ENCODE results near the gene ELMO1.

ELMO1 gene

GRCh38 chr7:37038706-37039105, 410.0 kb downstream of the ELMO1 start:
- no peak for DNase-seq

GRCh38 chr7:37037286-37037685, 411.4 kb downstream of the ELMO1 start:
- no peak for DNase-seq

GRCh38 chr7:37035631-37036030, 413.0 kb downstream of the ELMO1 start:
- peak; percentile 26 for DNase-seq

GRCh38 chr7:37033141-37033540, 415.5 kb downstream of the ELMO1 start:
- no peak for DNase-seq

GRCh38 chr7:37032258-37032601, 416.4 kb downstream of the ELMO1 start:
- no peak for DNase-seq

GRCh38 chr7:37031571-37032257, 416.9 kb downstream of the ELMO1 start:
- peak; percentile 87 for DNase-seq

- peak; percentile 77 for DNase-seq
Observed at GRCh38 chr7:37028909-37029440, 419.7 kb downstream of the ELMO1 start.

- DNase-seq = no peak
Observed at GRCh38 chr7:37027557-37028341, 420.9 kb downstream of the ELMO1 start.

GRCh38 chr7:37027104-37027503, 421.6 kb downstream of the ELMO1 start:
- DNase-seq = no peak

- no peak for DNase-seq
Observed at GRCh38 chr7:37018954-37019353, 429.7 kb downstream of the ELMO1 start.

- DNase-seq = no peak
Observed at GRCh38 chr7:37016064-37016878, 432.4 kb downstream of the ELMO1 start.

GRCh38 chr7:37015353-37016034, 433.2 kb downstream of the ELMO1 start:
- no peak for DNase-seq

GRCh38 chr7:37013771-37014170, 434.9 kb downstream of the ELMO1 start:
- no peak for DNase-seq

GRCh38 chr7:37011151-37011890, 437.3 kb downstream of the ELMO1 start:
- DNase-seq = no peak

GRCh38 chr7:37009125-37009675, 439.5 kb downstream of the ELMO1 start:
- DNase-seq = no peak

- no peak for DNase-seq
Observed at GRCh38 chr7:37007691-37008090, 441.0 kb downstream of the ELMO1 start.

GRCh38 chr7:37007268-37007667, 441.4 kb downstream of the ELMO1 start:
- DNase-seq = no peak

GRCh38 chr7:37006764-37007163, 441.9 kb downstream of the ELMO1 start:
- DNase-seq = no peak

GRCh38 chr7:37000511-37000910, 448.2 kb downstream of the ELMO1 start:
- no peak for DNase-seq

GRCh38 chr7:36999626-37000485, 448.8 kb downstream of the ELMO1 start:
- DNase-seq = no peak

GRCh38 chr7:36995776-36996175, 452.9 kb downstream of the ELMO1 start:
- DNase-seq = no peak

All from activated CD4-positive, alpha-beta T cell treated with anti-CD3 and anti-CD28 coated beads, Interleukin-10, Interleukin-2, amounts not matched to agents 100 ng/mL and 50 ng/mL, durations not matched to agents 16 hours and 8 hours (primary cell).